ENCODE results near the gene CD84. TPM values are rescaled to one million over a fixed set of nuclear protein-coding genes. Genes with fewer than 3 reads are reported as not detected.

The CD84 gene
- total RNA-seq, 2 donors from 2014 or later, result 1.3 to 3.0 TPM

GRCh38 chr1:160605792-160606479, 26.6 kb upstream of the CD84 start:
- intact Hi-C loops (cut with DNase I), result loop anchor here (2.0 to 10.0 kb wide), 3 partner anchors 61 to 175 kb away; no protein-coding TSS in a partner anchor
- no peaks in the 10 kb centered on the region for H3K9me3 ChIP-seq
- H3K27ac ChIP-seq, result no peak overlapping the region
- H3K27me3 ChIP-seq, result no peaks in the 10 kb centered on the region
- TF ChIP-seq CTCF (IDR thresholded peaks at IDR 0.05), result no peak
- no peaks in the 10 kb centered on the region for H3K4me1 ChIP-seq
- no peak for DNase-seq
- no peak overlapping the region for H3K9ac ChIP-seq (ENCODE audit: low read depth in 2 of 2, low read length in 2 of 2)
- H3K4me3 ChIP-seq, result no peak overlapping the region
- no peaks in the 10 kb centered on the region for H3K36me3 ChIP-seq

GRCh38 chr1:160605205-160605604, 25.9 kb upstream of the CD84 start:
- Histone ChIP-seq H3K9ac (ENCODE audit: low read depth in 2 of 2, low read length in 2 of 2) (no peak overlapping the region), H3K27me3 (no peaks in the 10 kb centered on the region), H3K27ac (no peak overlapping the region), H3K36me3 (no peaks in the 10 kb centered on the region), H3K4me3 (no peak overlapping the region), H3K9me3 (no peaks in the 10 kb centered on the region), H3K4me1 (no peaks in the 10 kb centered on the region)
- no peak for DNase-seq
- intact Hi-C loops (cut with DNase I), result loop anchor here (10.0 kb wide), 2 partner anchors 60 to 110 kb away; no protein-coding TSS in a partner anchor
- no peak for TF ChIP-seq CTCF (IDR thresholded peaks at IDR 0.05)

GRCh38 chr1:160597705-160598104, 18.4 kb upstream of the CD84 start:
- H3K9me3 ChIP-seq, result no peaks in the 10 kb centered on the region
- H3K4me1 ChIP-seq, result no peaks in the 10 kb centered on the region
- H3K27ac ChIP-seq, result no peak overlapping the region
- no peaks in the 10 kb centered on the region for H3K27me3 ChIP-seq
- no peak overlapping the region for H3K4me3 ChIP-seq
- no peak for TF ChIP-seq CTCF (IDR thresholded peaks at IDR 0.05)
- intact Hi-C loops (cut with DNase I), result no loop called here
- no peaks in the 10 kb centered on the region for H3K36me3 ChIP-seq
- no peak for DNase-seq
- no peak overlapping the region for H3K9ac ChIP-seq (ENCODE audit: low read depth in 2 of 2, low read length in 2 of 2)

- TF ChIP-seq CTCF (IDR thresholded peaks at IDR 0.05), result no peak
- no peak overlapping the region for H3K9ac ChIP-seq (ENCODE audit: low read depth in 2 of 2, low read length in 2 of 2)
- intact Hi-C loops (cut with DNase I), result no loop called here
Measured at GRCh38 chr1:160597051-160597450, 17.8 kb upstream of the CD84 start.

GRCh38 chr1:160590488-160590887, 11.2 kb upstream of the CD84 start:
- Histone ChIP-seq H3K4me3 (no peak overlapping the region), H3K36me3 (no peaks in the 10 kb centered on the region), H3K9me3 (no peaks in the 10 kb centered on the region), H3K27ac (no peak overlapping the region), H3K27me3 (no peaks in the 10 kb centered on the region), H3K9ac (ENCODE audit: low read depth in 2 of 2, low read length in 2 of 2) (no peak overlapping the region), H3K4me1 (no peaks in the 10 kb centered on the region)
- no peak for DNase-seq
- TF ChIP-seq CTCF (IDR thresholded peaks at IDR 0.05), result no peak
- intact Hi-C loops (cut with DNase I), result no loop called here

More at GRCh38 chr1:160597051-160597450, 17.8 kb upstream of the CD84 start:
- Histone ChIP-seq H3K27ac (no peak overlapping the region), H3K36me3 (no peaks in the 10 kb centered on the region), H3K9me3 (no peaks in the 10 kb centered on the region), H3K27me3 (no peaks in the 10 kb centered on the region), H3K4me1 (no peaks in the 10 kb centered on the region), H3K4me3 (no peak overlapping the region)
- no peak for DNase-seq
